GM18873 (cell line): ENCODE data around the gene NAA20.

ENCODE experiments used
- ATAC-seq: cut with Tn5 transposase; IDR thresholded peaks from one replicate; pipeline ENCODE4 v1.9.1; 2021; ENCODE audit warnings: mild to moderate bottlenecking, moderate library complexity, moderate number of reproducible peaks; ENCODE audit not compliant: unreplicated experiment, low FRiP score

The NAA20 gene, protein sequence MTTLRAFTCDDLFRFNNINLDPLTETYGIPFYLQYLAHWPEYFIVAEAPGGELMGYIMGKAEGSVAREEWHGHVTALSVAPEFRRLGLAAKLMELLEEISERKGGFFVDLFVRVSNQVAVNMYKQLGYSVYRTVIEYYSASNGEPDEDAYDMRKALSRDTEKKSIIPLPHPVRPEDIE

DNA sequence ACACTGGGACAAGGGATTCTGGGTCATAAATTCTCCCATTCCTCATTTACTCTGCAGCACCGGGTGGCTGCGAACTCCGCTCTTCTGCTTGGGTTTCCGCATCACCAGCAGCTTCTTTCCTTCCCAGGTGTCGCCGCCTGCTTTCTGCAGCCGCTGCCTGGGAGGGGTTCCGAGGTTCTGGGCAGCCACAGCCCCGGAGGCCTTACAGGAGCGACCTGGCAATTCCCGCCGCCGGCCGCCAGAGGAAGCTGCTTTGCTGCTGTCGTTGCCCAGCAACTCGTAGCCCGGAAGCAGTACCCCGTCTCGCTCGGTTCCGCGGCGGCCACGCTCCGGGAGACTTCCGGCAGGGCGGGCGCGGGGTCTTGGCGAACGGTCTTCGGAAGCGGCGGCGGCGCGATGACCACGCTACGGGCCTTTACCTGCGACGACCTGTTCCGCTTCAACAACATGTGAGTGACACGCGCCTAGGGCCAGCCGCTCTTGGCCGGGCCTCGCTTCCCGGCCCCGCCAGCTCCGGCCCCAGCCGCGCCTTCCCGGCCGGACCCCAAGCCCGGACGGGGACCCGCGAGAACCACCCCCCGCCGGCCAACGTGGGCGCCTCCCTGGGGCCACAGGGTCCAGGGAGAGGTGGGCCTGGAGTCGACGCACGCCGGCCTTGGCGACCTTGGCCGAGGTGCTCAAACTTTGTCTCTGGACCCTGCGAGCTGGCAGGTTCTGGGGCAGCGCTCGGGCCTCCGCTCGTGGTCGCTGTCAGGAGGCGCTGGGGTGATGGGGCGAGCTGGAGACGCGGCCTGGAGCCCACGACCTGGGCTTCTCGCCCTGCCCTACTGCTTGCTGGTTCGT is at the start of gene NAA20:
NAA20 (plus strand) TSS at position 362 of the 843 bp plus-strand sequence; CDS start at position 397, 35 bp downstream.
- peak; percentile 97 for ATAC-seq

DNA sequence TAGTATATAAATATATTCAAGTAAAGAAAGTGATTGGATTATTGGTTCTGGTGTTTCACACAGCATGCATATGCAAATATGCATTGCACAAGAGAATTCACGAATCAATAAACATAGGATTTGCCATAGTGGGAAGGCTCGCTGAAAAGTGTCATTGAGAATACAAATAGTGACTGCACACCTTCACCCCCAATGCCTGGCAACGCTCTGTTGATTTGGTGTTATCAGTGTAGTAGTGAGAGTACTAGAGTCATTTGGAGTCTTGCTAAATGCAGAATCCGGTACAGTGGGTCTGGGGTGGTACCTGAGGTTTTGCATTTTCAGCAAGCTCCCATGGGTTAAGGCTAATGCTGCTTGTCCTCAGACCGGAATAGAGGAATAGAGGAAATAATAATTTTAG is 49.7 kb upstream of the NAA20 start:
- ATAC-seq = no peak

DNA sequence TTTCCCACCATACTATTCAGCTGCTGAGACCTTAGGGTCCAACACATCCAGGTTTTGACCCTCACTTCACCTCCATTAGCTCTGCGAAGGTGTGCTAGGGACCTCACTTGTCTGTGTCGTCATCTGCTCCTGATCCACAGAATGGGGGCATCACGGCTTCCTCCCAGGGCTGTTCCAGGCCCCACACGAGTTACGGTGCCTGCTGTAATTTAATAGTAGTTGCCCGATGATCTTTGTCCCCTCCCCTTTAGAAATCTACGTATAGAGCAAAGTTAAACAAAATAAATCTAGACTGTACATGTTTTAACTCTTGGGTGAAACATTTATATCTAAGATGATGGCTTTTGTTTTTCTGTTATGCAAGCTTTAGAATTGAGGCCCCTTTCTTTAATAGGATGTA is 49.1 kb upstream of the NAA20 start:
- no peak for ATAC-seq

DNA sequence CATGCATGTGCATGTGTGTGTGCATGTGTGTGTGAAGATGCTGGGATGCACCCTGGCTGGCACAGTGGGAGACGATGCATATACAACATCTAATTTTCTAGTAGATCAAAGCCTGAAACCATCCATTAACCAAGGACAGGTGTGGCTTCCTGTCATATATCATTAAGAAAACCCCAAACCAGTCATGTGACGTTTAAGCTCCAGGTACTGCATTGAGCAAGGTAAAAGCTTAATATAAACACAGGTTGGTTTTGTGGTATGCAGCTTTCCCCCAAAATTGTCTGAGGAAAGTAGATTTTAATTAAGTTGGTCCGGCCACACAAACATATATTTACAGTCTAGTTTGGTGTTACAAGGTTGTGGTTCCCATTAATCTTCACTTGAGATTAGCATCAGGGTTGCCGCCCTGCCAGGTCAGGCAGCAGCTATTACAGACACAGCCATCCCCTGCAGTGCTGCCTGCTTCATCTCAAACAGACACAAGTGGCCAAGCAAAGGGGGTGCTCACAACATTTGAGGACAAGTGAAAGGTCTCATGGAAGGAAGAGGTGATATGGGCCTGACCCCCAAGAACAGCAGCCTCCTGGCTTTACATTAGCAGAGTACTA is 48.6 kb upstream of the NAA20 start:
- no peak for ATAC-seq

DNA sequence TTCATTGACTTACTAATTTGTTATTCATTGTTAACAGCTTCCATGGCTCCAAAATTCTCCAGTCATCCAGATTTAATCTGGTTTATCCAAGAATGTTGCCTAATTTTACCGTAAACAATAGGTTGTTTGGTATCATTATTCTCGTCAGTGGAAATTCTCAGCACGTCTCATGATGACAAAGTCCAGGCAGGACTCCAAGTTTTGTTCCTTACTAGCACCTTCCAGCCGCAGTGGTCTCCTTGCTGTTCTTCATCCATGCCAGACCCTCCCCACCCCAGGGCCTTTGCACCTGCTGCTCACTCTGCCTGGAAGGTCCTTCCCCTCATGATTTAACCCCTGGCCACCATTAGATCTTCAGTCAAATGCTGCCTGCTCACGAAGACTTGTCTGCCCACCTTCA is 48.1 kb upstream of the NAA20 start:
- no peak for ATAC-seq

DNA sequence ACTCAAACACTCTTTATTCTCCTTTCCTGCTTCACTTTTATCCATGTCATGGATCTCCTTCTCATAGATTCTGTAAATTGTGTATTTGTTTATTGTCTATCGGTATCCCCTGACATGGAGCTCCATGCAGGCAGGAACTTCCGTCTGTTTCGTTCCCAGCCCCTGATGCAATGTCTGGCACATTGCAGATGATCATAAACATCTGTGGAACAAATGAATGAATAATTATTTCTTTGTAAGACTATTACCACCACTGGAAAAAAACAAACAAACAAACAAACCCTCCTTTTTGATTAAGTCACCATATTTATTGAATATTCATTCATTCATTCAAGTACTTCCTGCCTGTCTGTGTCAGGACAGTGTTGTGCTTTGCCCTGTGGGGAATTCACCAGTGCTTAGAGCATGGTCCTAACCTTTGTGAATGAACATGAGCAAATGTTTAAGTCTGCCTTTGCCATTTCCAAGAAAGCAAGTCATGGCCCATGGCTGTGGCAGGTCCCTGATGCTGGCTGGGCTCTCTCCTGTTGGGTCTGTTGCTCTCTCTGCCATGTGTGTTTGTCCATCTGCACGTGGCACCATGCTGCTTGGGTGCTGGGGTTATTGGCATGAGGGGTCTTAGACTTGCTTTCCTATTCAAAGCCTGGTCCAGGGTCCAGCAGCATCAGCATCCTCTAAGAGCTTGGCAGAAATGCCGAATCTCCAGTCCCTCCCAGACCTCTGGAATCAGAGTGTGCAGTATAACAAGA is 47.5 kb upstream of the NAA20 start:
- no peak for ATAC-seq

DNA sequence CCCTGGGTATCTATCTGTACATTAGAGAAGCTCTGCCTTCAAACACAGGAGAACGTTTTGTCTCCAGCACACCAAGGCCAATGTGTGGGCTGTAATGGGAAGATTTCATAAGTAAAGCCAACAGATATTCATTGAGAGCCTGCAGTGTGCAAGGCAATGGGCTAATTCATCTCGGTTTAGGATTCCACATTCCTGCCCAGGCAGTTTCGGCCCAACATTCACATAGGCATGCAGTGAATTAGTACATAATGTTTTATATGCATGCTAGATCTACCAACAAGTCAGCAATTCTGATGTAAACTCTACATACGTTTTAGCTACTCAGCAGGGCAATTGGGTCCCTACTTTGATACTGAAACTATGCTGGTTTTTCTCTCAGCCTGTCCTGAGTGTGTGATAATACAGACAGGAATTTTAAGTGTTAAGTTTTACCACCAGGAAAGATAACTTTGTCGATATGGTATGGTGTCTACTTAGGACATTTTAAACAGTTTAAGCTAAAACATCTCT is 46.9 kb upstream of the NAA20 start:
- ATAC-seq = no peak

DNA sequence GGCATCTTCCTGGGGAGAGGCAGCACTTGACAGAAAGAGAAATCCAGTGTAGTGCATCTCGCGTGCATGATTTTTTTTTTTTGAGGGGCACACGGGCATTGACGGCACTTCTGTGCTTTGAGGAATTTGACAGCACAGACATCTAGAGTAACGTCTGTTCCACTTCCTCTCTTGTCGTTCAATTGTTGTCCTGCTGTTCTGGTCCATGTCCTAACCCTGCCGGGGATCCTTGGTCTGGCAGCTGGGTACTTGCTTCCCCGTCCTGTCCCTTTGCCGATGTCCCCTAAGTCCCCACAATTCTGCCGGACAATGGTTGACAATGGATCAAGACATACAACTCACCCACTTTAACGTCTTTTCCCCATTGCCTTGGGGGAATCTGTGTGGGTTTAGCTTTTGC is 46.0 kb upstream of the NAA20 start:
- no peak for ATAC-seq

DNA sequence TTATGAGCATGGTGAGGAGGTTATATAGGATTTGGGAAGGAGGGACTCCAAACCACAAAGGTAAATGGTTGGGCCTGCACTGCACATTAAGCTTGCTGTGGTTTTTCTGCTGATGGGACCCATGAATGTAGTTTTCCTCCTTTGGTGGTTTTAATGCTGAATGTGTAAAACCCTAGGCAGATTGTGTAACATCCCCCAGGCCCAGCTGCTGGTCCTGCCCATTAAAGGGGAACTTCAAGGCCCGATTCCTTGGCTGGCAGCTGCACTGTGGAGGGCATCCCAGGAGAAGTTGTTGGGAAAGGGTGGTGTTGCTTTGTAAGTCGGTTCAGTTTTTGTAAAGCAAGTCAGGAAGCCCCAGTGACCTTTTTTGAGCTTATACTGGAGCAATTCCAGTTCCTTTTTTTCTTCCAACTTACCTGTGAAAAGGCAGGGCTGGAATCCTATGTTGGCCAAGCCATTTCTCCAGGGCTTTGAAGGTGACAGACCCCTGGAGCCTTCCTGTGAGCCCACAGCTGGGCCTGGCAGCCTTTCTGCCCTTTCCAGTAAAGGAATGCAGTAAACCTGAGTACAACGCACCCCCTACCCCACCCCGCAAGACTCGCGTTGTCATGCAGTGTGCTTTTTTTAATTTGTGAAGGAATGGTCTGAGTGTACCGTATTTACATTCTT is 43.1 kb upstream of the NAA20 start:
- no peak for ATAC-seq

DNA sequence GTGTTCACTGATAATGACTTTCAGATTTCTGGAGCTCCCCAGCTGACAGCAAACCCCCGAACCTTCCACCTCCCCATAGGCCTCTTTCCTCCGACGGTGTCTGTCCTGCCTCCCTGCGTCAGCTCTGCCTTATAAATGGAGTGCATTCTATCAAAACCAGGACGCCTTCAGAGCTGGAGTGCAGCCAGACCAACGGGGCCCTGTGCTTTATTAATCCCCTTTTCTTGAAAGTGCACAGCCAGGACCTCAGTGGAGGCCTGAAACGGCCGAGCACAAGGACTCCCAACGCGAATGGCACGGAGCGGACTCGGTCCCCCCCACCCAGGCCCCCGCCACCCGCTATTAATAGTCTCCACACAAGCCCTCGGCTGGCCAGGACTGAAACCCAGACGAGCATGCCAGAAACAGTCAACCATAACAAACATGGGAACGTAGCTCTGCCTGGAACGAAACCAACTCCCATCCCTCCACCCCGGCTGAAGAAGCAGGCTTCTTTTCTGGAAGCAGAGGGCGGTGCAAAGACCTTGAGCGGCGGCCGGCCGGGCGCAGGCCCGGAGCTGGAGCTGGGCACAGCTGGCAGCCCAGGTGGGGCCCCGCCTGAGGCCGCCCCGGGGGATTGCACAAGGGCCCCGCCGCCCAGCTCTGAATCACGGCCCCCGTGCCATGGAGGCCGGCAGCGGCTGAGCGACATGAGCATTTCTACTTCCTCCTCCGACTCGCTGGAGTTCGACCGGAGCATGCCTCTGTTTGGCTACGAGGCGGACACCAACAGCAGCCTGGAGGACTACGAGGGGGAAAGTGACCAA is 42.3 kb upstream of the NAA20 start:
- ATAC-seq = no peak

DNA sequence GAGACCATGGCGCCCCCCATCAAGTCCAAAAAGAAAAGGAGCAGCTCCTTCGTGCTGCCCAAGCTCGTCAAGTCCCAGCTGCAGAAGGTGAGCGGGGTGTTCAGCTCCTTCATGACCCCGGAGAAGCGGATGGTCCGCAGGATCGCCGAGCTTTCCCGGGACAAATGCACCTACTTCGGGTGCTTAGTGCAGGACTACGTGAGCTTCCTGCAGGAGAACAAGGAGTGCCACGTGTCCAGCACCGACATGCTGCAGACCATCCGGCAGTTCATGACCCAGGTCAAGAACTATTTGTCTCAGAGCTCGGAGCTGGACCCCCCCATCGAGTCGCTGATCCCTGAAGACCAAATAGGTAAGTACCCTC is 41.7 kb upstream of the NAA20 start:
- no peak for ATAC-seq

DNA sequence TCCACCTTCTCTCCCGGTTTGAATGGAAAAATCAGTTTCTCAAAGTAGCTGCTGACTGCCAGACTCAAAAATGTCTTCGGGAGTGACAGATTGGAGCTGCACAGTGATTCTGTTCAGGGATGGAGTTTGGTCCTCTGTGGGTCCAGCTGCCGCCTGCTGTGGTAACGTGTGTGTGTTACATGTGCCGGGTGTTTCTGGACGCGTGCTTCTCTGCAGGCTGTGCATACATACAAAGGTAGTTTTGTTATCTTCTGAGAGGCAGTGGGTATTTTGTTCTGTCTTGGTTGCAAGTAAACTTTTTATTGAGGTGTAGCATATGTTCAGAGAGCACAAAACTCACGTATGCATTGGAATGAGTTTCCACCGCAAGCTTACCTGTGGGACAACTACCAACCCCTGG is 41.3 kb upstream of the NAA20 start:
- no peak for ATAC-seq

DNA sequence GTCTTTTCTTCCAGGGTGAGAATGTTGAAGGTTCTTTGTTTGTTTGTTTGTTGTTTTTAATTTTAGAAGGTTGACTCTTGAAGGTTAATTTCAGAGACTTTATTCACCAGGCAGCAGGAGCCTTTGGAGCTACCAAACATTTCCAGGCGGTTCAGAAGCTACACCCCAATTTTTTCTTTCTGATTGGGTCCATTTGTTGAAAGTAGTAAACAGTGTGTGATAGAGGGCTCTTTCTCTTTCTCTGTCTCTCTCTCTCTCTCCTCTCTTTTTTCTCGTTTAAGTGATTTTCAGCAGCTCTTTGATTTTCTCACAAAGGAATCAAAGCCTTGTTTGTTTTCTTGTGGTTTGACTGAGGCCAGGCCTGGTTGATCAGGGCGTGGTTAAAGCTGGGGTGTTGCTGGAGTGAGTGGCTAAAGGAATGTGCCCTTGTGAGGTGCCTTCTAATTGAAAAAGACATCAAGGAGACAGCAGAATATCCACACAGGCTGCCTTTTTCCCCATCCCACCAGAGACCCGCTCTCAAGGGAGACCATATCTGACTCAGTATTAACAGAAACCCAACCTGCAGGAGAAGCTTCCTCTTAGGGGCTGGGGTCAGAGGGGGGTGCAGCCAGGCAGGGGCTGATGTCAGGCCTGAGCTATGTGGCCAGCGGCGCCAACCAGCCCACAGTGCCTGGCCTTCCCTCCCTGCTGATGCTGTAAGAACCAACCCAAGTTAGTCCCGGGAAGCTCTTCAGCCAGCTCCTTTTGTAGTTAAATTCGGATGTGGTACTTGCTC is 40.4 kb upstream of the NAA20 start:
- no peak for ATAC-seq

DNA sequence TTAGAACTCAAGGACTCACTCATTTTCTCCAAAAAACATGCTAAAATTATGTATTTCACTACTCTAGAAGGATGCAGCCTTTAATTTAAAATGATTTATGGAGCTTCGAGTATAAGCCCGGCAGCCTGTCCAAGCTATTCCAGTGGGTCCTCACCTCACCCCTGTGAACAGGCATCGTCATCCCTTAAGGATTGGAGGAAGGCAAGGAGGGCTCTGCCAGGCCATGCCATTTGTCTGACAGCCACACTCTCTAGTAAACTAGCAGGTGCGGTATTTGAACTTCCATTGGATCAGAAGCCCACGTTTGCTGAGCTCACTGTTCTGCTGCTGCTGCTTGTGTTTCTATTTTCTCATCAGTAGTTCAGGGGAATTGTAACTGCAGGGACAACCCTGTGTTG is 39.8 kb upstream of the NAA20 start:
- ATAC-seq = no peak

DNA sequence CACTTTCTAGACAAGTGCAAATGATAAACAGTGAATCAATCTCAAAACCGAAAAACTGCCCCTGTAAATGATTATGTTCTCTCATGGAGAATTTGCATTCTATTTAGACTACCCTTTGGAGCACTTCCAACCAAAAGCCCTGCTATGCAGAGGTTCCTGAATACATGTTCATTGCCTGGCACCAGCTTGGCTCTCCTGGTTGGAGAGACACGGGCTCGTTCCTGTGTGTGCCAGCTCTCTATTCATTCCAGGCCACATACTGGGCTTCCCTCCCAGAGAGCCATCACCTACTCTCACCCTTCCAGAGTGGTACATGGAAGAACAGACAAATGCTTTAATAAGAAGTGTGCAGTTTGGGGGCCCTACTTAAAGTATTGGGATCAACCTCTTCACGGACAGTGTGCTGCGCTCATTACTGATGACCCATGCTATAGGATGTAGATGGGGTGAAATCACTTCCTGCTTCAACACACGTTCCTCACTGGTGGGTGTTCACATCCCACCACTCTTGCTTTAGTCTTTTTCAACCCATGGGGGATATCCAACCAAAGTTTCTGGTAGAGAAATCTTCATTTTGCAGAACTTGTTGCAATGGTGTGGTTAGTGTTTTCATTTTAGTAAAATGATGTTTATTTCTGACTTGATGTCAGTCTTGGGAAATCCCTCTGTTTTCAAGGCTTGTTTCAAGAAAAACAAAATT is 38.5 kb upstream of the NAA20 start:
- no peak for ATAC-seq

DNA sequence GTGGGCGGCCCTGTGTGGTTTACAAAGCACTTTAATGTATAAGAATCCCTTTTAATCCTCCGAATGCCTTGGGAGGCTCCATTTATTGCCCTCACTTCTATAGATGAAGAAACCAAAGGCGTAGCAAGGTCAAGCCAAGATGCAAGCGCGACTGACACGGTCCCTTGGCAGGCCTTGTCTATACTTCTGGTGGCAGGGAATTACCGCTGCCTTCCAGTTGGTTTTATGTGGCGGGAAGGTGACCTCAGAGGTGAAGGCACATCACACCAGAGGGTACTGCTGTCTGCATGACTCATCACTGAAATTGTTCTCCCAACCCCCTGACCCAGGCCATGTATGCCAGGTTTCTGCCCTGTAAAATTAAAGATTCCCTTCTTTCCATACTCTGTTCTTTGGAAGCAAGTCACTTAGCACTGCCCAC is 36.1 kb upstream of the NAA20 start:
- ATAC-seq = no peak

DNA sequence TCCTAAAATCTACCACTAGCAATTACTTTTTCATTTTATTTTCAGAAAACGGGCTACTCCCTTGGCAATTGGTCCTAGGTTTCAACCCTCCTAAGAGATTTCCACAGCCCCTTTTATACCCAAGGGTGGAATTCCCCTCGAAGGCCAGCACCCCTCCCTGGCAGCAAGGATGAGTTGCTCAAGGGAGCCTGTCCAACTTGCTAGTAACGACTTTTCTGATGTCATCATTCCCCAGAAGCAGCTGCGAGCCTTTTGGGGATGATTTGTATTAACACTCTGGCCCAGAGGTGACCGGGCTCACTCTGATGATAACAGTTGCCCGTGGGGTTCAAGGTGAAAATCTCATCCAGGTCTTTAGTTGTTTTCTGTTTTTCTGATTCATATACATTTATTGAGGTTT is 30.7 kb upstream of the NAA20 start:
- ATAC-seq = no peak

DNA sequence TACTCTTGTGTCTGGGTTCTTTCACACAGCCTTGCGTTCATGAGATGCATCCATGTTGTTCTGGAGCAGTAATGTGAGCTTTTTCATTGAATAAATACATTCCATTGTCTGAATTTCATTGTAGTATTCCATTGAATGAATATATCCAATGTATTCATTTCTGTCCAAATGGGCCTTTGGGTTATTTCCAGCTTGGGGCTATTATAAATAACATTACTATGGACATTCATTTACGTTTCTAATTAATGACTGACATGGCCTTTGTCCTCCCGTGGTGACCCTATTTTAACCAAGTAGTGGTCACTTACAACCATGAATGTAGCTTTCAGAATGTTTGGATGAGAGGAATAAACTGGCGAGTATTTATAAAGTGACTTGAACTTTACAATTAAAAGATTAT is 30.1 kb upstream of the NAA20 start:
- ATAC-seq = no peak
